ENCODE results near the gene PRDM9.

PRDM9 gene

DNA sequence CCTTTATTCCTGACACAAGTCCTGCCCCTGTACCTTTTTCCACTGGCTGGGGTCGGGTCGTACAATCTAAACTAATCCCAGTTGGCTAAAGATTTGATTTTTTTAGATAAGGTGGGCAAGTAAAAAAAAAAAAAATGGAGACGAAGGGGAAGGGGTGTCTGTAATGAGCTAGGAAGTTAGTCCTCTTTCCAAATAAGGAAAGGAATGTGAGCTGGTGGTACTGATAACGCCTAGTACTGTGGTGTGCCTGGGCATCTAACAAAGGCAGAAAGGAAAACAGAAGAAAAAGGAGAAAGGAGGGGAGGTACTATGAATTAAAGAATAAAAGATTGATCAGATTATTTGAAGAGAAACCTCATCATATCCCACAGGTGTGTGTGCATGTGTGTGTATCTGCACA, 21.3 kb downstream of the PRDM9 start:
- DNase-seq (ENCODE audit: low read depth), result no peak
- H3K4me3 ChIP-seq (ENCODE audit: low read depth, low read length), result no peak overlapping the region
- TF ChIP-seq, protein P1, sequence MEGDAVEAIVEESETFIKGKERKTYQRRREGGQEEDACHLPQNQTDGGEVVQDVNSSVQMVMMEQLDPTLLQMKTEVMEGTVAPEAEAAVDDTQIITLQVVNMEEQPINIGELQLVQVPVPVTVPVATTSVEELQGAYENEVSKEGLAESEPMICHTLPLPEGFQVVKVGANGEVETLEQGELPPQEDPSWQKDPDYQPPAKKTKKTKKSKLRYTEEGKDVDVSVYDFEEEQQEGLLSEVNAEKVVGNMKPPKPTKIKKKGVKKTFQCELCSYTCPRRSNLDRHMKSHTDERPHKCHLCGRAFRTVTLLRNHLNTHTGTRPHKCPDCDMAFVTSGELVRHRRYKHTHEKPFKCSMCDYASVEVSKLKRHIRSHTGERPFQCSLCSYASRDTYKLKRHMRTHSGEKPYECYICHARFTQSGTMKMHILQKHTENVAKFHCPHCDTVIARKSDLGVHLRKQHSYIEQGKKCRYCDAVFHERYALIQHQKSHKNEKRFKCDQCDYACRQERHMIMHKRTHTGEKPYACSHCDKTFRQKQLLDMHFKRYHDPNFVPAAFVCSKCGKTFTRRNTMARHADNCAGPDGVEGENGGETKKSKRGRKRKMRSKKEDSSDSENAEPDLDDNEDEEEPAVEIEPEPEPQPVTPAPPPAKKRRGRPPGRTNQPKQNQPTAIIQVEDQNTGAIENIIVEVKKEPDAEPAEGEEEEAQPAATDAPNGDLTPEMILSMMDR (IDR thresholded peaks at IDR 0.05; ENCODE audit: low read depth, low read length, missing control alignments), result no peak

- TF ChIP-seq, protein P1 (IDR thresholded peaks at IDR 0.05; ENCODE audit: low read depth, low read length, missing control alignments), result no peak
- H3K4me3 ChIP-seq (ENCODE audit: low read depth, low read length), result no peak overlapping the region
Observed at GRCh38 chr5:23530571-23530970, 23.2 kb downstream of the PRDM9 start.

GRCh38 chr5:23571059-23571458, 63.6 kb downstream of the PRDM9 start:
- no peak for DNase-seq (ENCODE audit: low read depth)
- no peak overlapping the region for H3K4me3 ChIP-seq (ENCODE audit: low read depth, low read length)
- TF ChIP-seq, protein P1 (IDR thresholded peaks at IDR 0.05; ENCODE audit: low read depth, low read length, missing control alignments), result no peak

More at GRCh38 chr5:23530571-23530970, 23.2 kb downstream of the PRDM9 start:
- DNase-seq (ENCODE audit: low read depth), result no peak

All from GM12864 (cell line).